AML-193 (cell line): ENCODE measurements around the gene USHBP1.

Experiments
- DNase-seq, 2 experiments: peaks; one replicate each; lab custom pipeline; 2025; lab: John Stamatoyannopoulos, UW

The USHBP1 gene

GRCh38 chr19:17263712-17264640 is 569 bp downstream of the USHBP1 start:
- no peak for DNase-seq

GRCh38 chr19:17262557-17262956 is 2.0 kb downstream of the USHBP1 start:
- no peak for DNase-seq

GRCh38 chr19:17260842-17261325 is 3.7 kb downstream of the USHBP1 start:
- peak; percentile 81 to 82 for DNase-seq

- DNase-seq = no peak
These were observed 4.6 kb downstream of the USHBP1 start for GRCh38 chr19:17259934-17260333.

GRCh38 chr19:17259118-17259780 is 5.3 kb downstream of the USHBP1 start:
- DNase-seq = no peak

- no peak for DNase-seq
These were observed 8.4 kb downstream of the USHBP1 start for GRCh38 chr19:17256130-17256529.

- DNase-seq = no peak
These were observed 9.4 kb downstream of the USHBP1 start for GRCh38 chr19:17255150-17255621.

GRCh38 chr19:17254636-17255035 is 9.9 kb downstream of the USHBP1 start:
- no peak for DNase-seq

GRCh38 chr19:17249887-17250548 is 14.5 kb downstream of the USHBP1 start:
- DNase-seq = no peak

- no peak for DNase-seq
These were observed 16.4 kb downstream of the USHBP1 start for GRCh38 chr19:17248011-17248776.

GRCh38 chr19:17246681-17247425 is 17.7 kb downstream of the USHBP1 start:
- DNase-seq = no peak

GRCh38 chr19:17245535-17245984 is 19.0 kb downstream of the USHBP1 start, which contains the start of gene NR2F6:
Gene NR2F6, minus strand, starts transcription at chr19:17245919. Its CDS starts 699 bp downstream, at chr19:17245220.
- DNase-seq = no peak

- no peak for DNase-seq
These were observed 19.7 kb downstream of the USHBP1 start for GRCh38 chr19:17244618-17245534.

- peak in 1 of 2 experiments; percentile 28 for DNase-seq
These were observed 20.5 kb downstream of the USHBP1 start for GRCh38 chr19:17243830-17244617.

GRCh38 chr19:17243211-17243829 is 21.2 kb downstream of the USHBP1 start:
- no peak for DNase-seq

- no peak for DNase-seq
These were observed 21.9 kb downstream of the USHBP1 start for GRCh38 chr19:17242431-17243208.

GRCh38 chr19:17240826-17241399 is 23.6 kb downstream of the USHBP1 start:
- no peak for DNase-seq
